SK-N-SH treated with all-trans-retinoic acid at 6 μM for 48 hours (cell line): ENCODE measurements around the gene NTSR2.
A peak's percentile ranks its signal among the peaks of the same experiment; 100 is the strongest.

Experiments used
- ATAC-seq: fragments of 200-7000 bp; cut with Tn5 transposase; 3 replicates; pipeline ENCODE4 v1.9.1; 2020; ENCODE audit warnings: mild to moderate bottlenecking, moderate library complexity
- ARNTL ChIP-seq: fragments of 450-650 bp; formaldehyde crosslinking; IDR thresholded peaks from 2 replicates; pipeline ENCODE4 v1.5.0; 2020; ENCODE audit warnings: low read depth, mild to moderate bottlenecking, moderate library complexity, borderline replicate concordance
- CSDC2 ChIP-seq: fragments of 250-450 bp; sonication (Bioruptor Pico); IDR thresholded peaks from 2 replicates; pipeline ENCODE4 v1.5.0; 2020; ENCODE audit warnings: mild to moderate bottlenecking, moderate library complexity
- ESRRG ChIP-seq: fragments of 250-450 bp; sonication (Bioruptor Pico); IDR thresholded peaks from 2 replicates; pipeline ENCODE4 v1.6.1; 2021; ENCODE audit warnings: mild to moderate bottlenecking
- ISL1 ChIP-seq: fragments of 250-450 bp; sonication (Bioruptor Pico); IDR thresholded peaks from 2 replicates; pipeline ENCODE4 v2.1.2; 2022; ENCODE audit warnings: mild to moderate bottlenecking, moderate library complexity
- OSR1 ChIP-seq: fragments of 250-450 bp; sonication (Bioruptor Pico); IDR thresholded peaks from 2 replicates; pipeline ENCODE4 v1.8.0; 2022; ENCODE audit warnings: moderate library complexity, mild to moderate bottlenecking, inconsistent platforms
- PPARA ChIP-seq: fragments of 250-450 bp; sonication (Bioruptor Pico); IDR thresholded peaks from 2 replicates; pipeline ENCODE4 v1.5.0; 2020; ENCODE audit warnings: mild to moderate bottlenecking, borderline replicate concordance
- RARB ChIP-seq: fragments of 250-450 bp; sonication (Bioruptor Pico); IDR thresholded peaks from 2 replicates; pipeline ENCODE4 v1.8.0; 2021; ENCODE audit warnings: mild to moderate bottlenecking, moderate library complexity
- SNAI2 ChIP-seq: fragments of 250-450 bp; sonication (Bioruptor Pico); IDR thresholded peaks from 2 replicates; pipeline ENCODE4 v1.5.0; 2020; ENCODE audit warnings: mild to moderate bottlenecking, moderate library complexity
- TCF4 ChIP-seq: fragments of 250-450 bp; sonication (Bioruptor Pico); IDR thresholded peaks from 2 replicates; pipeline ENCODE4 v1.8.0; 2021; ENCODE audit warnings: mild to moderate bottlenecking, moderate library complexity, borderline replicate concordance
- TOX ChIP-seq: fragments of 250-450 bp; sonication (Bioruptor Pico); IDR thresholded peaks from 2 replicates; pipeline ENCODE4 v1.8.0; 2021; ENCODE audit warnings: mild to moderate bottlenecking, moderate library complexity, borderline replicate concordance
- ZC3H10 ChIP-seq: fragments of 250-450 bp; sonication (Bioruptor Pico); IDR thresholded peaks from 2 replicates; pipeline ENCODE4 v1.5.1; 2021; ENCODE audit warnings: mild to moderate bottlenecking, moderate library complexity
- ZFP3 ChIP-seq: fragments of 250-450 bp; sonication (Bioruptor Pico); IDR thresholded peaks from 2 replicates; pipeline ENCODE4 v1.5.0; 2020; ENCODE audit warnings: mild to moderate bottlenecking, moderate library complexity
- ZNF565 ChIP-seq: fragments of 450-650 bp; formaldehyde crosslinking; conservative IDR thresholded peaks from 2 replicates; pipeline ENCODE4 v1.5.0; 2020; ENCODE audit warnings: low read depth, mild to moderate bottlenecking, moderate library complexity
- ZNF70 ChIP-seq: fragments of 450-650 bp; formaldehyde crosslinking; IDR thresholded peaks from 2 replicates; pipeline ENCODE4 v1.5.0; 2020; ENCODE audit warnings: mild to moderate bottlenecking, moderate library complexity
- ZNF8 ChIP-seq: fragments of 450-650 bp; formaldehyde crosslinking; IDR thresholded peaks from 2 replicates; pipeline ENCODE4 v1.5.0; 2020; ENCODE audit warnings: mild to moderate bottlenecking, moderate library complexity
- TF ChIP-seq, protein P1 (sequence below): fragments of 250-450 bp; sonication (Bioruptor Pico); IDR thresholded peaks from 2 replicates; pipeline ENCODE4 v1.5.1; 2020; ENCODE audit warnings: low read depth, mild to moderate bottlenecking, moderate library complexity
- TF ChIP-seq, protein P2 (sequence below): fragments of 250-450 bp; sonication (Bioruptor Pico); IDR thresholded peaks from 2 replicates; pipeline ENCODE4 v1.8.0; 2020; ENCODE audit warnings: mild to moderate bottlenecking, moderate library complexity, borderline replicate concordance
- TF ChIP-seq, protein P3 (sequence below): fragments of 250-450 bp; sonication (Bioruptor Pico); IDR thresholded peaks from 2 replicates; pipeline ENCODE4 v1.5.1; 2021; ENCODE audit warnings: mild to moderate bottlenecking, moderate library complexity
- TF ChIP-seq, protein P4 (sequence below): fragments of 250-450 bp; sonication (Bioruptor Pico); IDR thresholded peaks from 2 replicates; pipeline ENCODE4 v1.8.0; 2021; ENCODE audit warnings: low read depth, mild to moderate bottlenecking, moderate library complexity, borderline replicate concordance
- TF ChIP-seq, protein P5 (sequence below): fragments of 250-450 bp; sonication (Bioruptor Pico); IDR thresholded peaks from 2 replicates; pipeline ENCODE4 v1.5.0; 2020; ENCODE audit warnings: mild to moderate bottlenecking, moderate library complexity

Gene NTSR2

DNA sequence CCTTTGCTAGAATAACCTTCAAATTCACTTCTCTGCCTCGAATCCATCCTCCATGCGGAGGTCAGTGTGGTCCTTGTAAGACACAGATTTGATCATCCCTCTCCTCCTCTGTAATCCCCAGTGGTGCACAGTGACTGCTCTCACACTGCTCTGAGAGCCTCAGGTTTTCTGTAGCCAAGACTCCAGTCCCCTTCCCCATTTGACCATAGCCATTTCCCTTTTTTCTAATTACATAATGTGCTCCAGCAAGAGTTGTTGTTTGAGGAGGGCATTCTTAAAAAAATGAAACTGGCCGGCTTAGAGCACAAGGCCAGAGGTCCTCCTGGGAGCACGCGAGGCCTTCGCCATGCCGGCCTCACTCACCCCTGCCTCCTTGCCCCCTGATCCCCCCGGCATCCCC is 41.8 kb upstream of the NTSR2 start:
- ATAC-seq: no peak
- no peak for TF ChIP-seq RARB (CRISPR knock-in tag)
- TF ChIP-seq SNAI2 (CRISPR knock-in tag): no peak
- TF ChIP-seq ZFP3: no peak
- TF ChIP-seq ESRRG (CRISPR knock-in tag): no peak
- TF ChIP-seq, all 23 proteins: peak for 0

DNA sequence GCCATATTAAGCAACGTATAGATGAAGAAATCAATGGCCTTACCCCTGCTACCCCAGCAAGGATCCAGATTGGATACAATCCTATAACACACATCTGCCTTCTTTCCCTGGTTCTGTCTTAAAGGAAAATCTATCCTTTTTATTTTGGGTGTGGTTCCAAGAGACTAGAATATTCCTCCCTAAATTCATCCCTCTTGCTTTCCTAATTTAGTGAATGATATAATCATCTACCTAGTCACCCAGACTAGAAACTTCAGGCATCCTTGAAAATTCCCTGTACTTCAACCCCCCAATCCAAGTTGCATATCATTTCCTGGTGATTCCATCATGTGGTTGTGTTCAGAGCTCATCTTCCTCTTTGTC is 41.3 kb upstream of the NTSR2 start:
- ATAC-seq: no peak
- TF ChIP-seq, protein P1, sequence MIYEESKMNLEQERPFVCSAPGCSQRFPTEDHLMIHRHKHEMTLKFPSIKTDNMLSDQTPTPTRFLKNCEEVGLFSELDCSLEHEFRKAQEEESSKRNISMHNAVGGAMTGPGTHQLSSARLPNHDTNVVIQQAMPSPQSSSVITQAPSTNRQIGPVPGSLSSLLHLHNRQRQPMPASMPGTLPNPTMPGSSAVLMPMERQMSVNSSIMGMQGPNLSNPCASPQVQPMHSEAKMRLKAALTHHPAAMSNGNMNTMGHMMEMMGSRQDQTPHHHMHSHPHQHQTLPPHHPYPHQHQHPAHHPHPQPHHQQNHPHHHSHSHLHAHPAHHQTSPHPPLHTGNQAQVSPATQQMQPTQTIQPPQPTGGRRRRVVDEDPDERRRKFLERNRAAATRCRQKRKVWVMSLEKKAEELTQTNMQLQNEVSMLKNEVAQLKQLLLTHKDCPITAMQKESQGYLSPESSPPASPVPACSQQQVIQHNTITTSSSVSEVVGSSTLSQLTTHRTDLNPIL (CRISPR knock-in tag): no peak
- TF ChIP-seq RARB (CRISPR knock-in tag) (no peak), CSDC2 (CRISPR knock-in tag) (no peak), ARNTL (no peak), OSR1 (CRISPR knock-in tag) (no peak), ZNF70 (CRISPR knock-in tag) (no peak), ZFP3 (no peak), ZNF565 (CRISPR knock-in tag) (no peak), ISL1 (CRISPR knock-in tag) (no peak), PPARA (CRISPR knock-in tag) (no peak), TCF4 (CRISPR knock-in tag) (no peak), ZC3H10 (no peak), TOX (CRISPR knock-in tag) (no peak), ESRRG (CRISPR knock-in tag) (no peak)
- TF ChIP-seq, protein P2, sequence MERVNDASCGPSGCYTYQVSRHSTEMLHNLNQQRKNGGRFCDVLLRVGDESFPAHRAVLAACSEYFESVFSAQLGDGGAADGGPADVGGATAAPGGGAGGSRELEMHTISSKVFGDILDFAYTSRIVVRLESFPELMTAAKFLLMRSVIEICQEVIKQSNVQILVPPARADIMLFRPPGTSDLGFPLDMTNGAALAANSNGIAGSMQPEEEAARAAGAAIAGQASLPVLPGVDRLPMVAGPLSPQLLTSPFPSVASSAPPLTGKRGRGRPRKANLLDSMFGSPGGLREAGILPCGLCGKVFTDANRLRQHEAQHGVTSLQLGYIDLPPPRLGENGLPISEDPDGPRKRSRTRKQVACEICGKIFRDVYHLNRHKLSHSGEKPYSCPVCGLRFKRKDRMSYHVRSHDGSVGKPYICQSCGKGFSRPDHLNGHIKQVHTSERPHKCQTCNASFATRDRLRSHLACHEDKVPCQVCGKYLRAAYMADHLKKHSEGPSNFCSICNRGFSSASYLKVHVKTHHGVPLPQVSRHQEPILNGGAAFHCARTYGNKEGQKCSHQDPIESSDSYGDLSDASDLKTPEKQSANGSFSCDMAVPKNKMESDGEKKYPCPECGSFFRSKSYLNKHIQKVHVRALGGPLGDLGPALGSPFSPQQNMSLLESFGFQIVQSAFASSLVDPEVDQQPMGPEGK: no peak
- TF ChIP-seq, protein P3, sequence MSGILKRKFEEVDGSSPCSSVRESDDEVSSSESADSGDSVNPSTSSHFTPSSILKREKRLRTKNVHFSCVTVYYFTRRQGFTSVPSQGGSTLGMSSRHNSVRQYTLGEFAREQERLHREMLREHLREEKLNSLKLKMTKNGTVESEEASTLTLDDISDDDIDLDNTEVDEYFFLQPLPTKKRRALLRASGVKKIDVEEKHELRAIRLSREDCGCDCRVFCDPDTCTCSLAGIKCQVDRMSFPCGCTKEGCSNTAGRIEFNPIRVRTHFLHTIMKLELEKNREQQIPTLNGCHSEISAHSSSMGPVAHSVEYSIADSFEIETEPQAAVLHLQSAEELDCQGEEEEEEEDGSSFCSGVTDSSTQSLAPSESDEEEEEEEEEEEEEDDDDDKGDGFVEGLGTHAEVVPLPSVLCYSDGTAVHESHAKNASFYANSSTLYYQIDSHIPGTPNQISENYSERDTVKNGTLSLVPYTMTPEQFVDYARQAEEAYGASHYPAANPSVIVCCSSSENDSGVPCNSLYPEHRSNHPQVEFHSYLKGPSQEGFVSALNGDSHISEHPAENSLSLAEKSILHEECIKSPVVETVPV (CRISPR knock-in tag): no peak
- TF ChIP-seq, protein P4, sequence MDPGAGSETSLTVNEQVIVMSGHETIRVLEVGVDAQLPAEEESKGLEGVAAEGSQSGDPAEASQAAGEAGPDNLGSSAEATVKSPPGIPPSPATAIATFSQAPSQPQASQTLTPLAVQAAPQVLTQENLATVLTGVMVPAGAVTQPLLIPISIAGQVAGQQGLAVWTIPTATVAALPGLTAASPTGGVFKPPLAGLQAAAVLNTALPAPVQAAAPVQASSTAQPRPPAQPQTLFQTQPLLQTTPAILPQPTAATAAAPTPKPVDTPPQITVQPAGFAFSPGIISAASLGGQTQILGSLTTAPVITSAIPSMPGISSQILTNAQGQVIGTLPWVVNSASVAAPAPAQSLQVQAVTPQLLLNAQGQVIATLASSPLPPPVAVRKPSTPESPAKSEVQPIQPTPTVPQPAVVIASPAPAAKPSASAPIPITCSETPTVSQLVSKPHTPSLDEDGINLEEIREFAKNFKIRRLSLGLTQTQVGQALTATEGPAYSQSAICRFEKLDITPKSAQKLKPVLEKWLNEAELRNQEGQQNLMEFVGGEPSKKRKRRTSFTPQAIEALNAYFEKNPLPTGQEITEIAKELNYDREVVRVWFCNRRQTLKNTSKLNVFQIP: no peak
- TF ChIP-seq, protein P5, sequence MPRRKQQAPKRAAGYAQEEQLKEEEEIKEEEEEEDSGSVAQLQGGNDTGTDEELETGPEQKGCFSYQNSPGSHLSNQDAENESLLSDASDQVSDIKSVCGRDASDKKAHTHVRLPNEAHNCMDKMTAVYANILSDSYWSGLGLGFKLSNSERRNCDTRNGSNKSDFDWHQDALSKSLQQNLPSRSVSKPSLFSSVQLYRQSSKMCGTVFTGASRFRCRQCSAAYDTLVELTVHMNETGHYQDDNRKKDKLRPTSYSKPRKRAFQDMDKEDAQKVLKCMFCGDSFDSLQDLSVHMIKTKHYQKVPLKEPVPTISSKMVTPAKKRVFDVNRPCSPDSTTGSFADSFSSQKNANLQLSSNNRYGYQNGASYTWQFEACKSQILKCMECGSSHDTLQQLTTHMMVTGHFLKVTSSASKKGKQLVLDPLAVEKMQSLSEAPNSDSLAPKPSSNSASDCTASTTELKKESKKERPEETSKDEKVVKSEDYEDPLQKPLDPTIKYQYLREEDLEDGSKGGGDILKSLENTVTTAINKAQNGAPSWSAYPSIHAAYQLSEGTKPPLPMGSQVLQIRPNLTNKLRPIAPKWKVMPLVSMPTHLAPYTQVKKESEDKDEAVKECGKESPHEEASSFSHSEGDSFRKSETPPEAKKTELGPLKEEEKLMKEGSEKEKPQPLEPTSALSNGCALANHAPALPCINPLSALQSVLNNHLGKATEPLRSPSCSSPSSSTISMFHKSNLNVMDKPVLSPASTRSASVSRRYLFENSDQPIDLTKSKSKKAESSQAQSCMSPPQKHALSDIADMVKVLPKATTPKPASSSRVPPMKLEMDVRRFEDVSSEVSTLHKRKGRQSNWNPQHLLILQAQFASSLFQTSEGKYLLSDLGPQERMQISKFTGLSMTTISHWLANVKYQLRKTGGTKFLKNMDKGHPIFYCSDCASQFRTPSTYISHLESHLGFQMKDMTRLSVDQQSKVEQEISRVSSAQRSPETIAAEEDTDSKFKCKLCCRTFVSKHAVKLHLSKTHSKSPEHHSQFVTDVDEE (CRISPR knock-in tag): no peak

DNA sequence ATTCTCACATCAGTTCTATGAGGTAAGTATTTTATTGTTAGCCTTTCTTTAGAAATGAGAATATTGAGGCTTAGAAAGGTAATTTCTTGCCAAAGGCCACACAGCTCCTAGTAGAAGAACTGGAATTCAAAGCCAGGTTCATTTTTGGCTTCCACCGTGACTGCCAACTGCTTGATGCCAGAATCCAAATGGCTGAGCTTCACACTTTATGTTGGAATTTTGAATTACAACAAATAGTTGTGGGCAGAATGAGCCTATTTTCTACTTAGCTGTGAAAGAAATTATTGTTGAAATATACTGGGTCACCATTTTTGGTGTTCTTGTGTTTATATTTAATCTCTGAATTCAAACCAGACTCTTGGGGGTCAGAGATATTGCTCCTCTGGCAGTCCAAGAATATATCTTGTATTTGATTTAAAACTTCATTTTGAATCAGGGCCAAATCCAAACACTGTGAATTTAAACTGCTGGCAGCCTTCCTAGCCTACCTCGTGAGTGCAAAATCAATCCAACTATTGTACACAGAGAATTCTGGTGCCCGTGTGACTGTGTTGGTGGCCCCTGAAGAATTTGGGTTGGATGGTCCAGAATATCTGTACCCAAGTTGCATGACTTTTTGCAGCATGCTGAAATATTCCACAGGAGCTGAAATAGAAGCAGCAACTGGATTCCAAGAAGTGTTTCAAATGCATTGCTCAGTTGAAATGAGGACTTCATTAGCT is 40.8 kb upstream of the NTSR2 start:
- peak; percentile 8; the same call in 2 of the 3 replicates for ATAC-seq
- TF ChIP-seq RARB (CRISPR knock-in tag): no peak
- TF ChIP-seq ZNF8 (CRISPR knock-in tag): no peak
- TF ChIP-seq ZC3H10: no peak
- TF ChIP-seq ARNTL: no peak
- no peak for TF ChIP-seq CSDC2 (CRISPR knock-in tag)
- no peak for TF ChIP-seq ZNF70 (CRISPR knock-in tag)

DNA sequence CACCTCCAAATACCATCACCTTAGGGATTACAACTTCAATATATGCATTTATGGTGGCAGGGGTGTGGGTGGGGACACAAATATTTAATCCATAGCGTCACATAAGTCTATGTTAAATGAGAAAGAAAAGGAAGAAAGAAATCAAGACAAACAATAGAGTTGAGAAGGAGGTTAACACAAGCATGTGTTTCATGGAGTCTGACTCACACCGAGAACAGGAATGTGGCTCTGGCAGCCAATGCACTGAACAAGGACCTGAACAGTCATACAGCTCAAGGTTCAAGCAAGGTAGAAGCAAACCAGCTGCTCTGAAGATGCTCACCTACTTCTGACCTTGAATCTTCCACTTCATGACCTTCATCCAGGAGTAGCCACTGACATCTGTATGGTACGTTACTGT is 40.2 kb upstream of the NTSR2 start:
- TF ChIP-seq ISL1 (CRISPR knock-in tag) (no peak), ESRRG (CRISPR knock-in tag) (no peak), PPARA (CRISPR knock-in tag) (no peak), TOX (CRISPR knock-in tag) (no peak), ZC3H10 (no peak)
- ATAC-seq: peak; percentile 97
